Caco-2 (cell line): ENCODE data around the gene TTC14. TPM values are rescaled to one million over a fixed set of nuclear protein-coding genes. Genes with fewer than 3 reads are reported as not detected.

Source experiments
- BruUV-seq: library from RNA; stranded (reverse); fragments of 400-500 nt; replicated peaks from 2 replicates; lab custom pipeline; 2021; lab: Mats Ljungman, UMichigan
- CTCF ChIA-PET: fragments of 300-600 bp; sonication (Branson Sonifier 250); formaldehyde crosslinking; loops from one replicate; lab custom pipeline; 2022; ENCODE audit warnings: antibody characterized with exemption; lab: Charles Lee
- POLR2A ChIA-PET: fragments of 300-600 bp; sonication (Branson Sonifier 250); formaldehyde crosslinking; loops from one replicate; lab custom pipeline; 2022; ENCODE audit warnings: antibody characterized with exemption; lab: Charles Lee
- DNase-seq, 2 experiments: peaks; one replicate each; pipeline versions ENCODE4 v3.0.0 to v3.0.0-alpha.2; 2020 to 2022
- H3K27me3 ChIP-seq: replicated peaks from 2 replicates; pipeline ENCODE4 v1.6.0; 2011; ENCODE audit warnings: low read length; ENCODE audit not compliant: control insufficient read depth, insufficient read depth
- H3K36me3 ChIP-seq: 2 replicates; pipeline ENCODE4 v1.5.1; 2011; ENCODE audit warnings: low read length; ENCODE audit not compliant: control insufficient read depth, insufficient read depth
- H3K4me1 ChIP-seq: fragments of 250-450 bp; sonication (Bioruptor Pico); 2 replicates; pipeline ENCODE4 v1.5.1; 2020; ENCODE audit warnings: mild to moderate bottlenecking
- H3K4me3 ChIP-seq: 2 replicates; pipeline ENCODE4 v1.5.1; 2011; ENCODE audit warnings: low read depth, mild to moderate bottlenecking, control low read depth, low read length
- H3K9me3 ChIP-seq: fragments of 250-450 bp; sonication (Bioruptor Pico); 2 replicates; pipeline ENCODE4 v1.5.1; 2020; ENCODE audit warnings: mild to moderate bottlenecking, moderate library complexity
- H3K27ac Mint-ChIP-seq: one replicate; pipeline ENCODE4 v1.8.0; 2022; ENCODE audit warnings: mixed read lengths; ENCODE audit not compliant: unreplicated experiment
- H3K27me3 Mint-ChIP-seq: one replicate; pipeline ENCODE4 v1.8.0; 2022; ENCODE audit warnings: mixed read lengths; ENCODE audit not compliant: insufficient read depth, unreplicated experiment
- H3K36me3 Mint-ChIP-seq: one replicate; pipeline ENCODE4 v1.8.0; 2022; ENCODE audit warnings: mild to moderate bottlenecking, mixed read lengths; ENCODE audit not compliant: insufficient read depth, unreplicated experiment
- H3K4me1 Mint-ChIP-seq: one replicate; pipeline ENCODE4 v1.8.0; 2022; ENCODE audit warnings: low read depth, mixed read lengths; ENCODE audit not compliant: unreplicated experiment
- H3K4me3 Mint-ChIP-seq: one replicate; pipeline ENCODE4 v1.8.0; 2022; ENCODE audit warnings: mild to moderate bottlenecking, moderate library complexity, mixed read lengths; ENCODE audit not compliant: unreplicated experiment
- H3K9me3 Mint-ChIP-seq: one replicate; pipeline ENCODE4 v1.8.0; 2022; ENCODE audit warnings: mixed read lengths; ENCODE audit not compliant: unreplicated experiment
- CTCF ChIP-seq, 2 experiments: fragments of 200-600 bp in 1 of 2; IDR thresholded peaks; 1 replicate in 1 of 2; 2 replicates in 1 of 2; pipeline versions ENCODE4 v1.5.1 to v1.8.0; 2011 to 2022; ENCODE audit warnings: antibody characterized with exemption in 1 of 2, control low read depth in 1 of 2, inconsistent platforms in 1 of 2, low read depth in 1 of 2, low read length in 1 of 2, mild to moderate bottlenecking in 1 of 2, moderate library complexity in 1 of 2; ENCODE audit not compliant: insufficient read depth in 1 of 2, severe bottlenecking in 1 of 2, unreplicated experiment in 1 of 2
- intact Hi-C: fragments of 100-400 bp; cut with micrococcal nuclease; formaldehyde crosslinking; loops from one replicate; pipeline ENCODE4 v1.10.0; 2022; ENCODE audit not compliant: unreplicated experiment
- total RNA-seq: library from RNA; stranded (reverse); gene quantifications from 2 replicates; pipeline ENCODE4 v1.2.3, GENCODE V29; 2022

Gene TTC14
- total RNA-seq, 1 experiment from 2014 or later: 39.7 TPM

GRCh38 chr3:180624714-180625113 is 22.8 kb downstream of the TTC14 start:
- ChIA-PET POLR2A (no interaction called here), CTCF (no interaction called here)
- no peak overlapping the region for H3K4me3 Mint-ChIP-seq
- no peaks in the 10 kb centered on the region for H3K4me1 Mint-ChIP-seq
- peaks cover 8% of the 10 kb centered on the region for H3K27me3 Mint-ChIP-seq
- no peak for DNase-seq
- Histone ChIP-seq H3K4me3 (no peak overlapping the region), H3K9me3 (no peaks in the 10 kb centered on the region), H3K27me3 (no peaks in the 10 kb centered on the region), H3K4me1 (no peaks in the 10 kb centered on the region), H3K36me3 (no peaks in the 10 kb centered on the region)
- no peak overlapping the region for H3K27ac Mint-ChIP-seq
- H3K9me3 Mint-ChIP-seq: no peaks in the 10 kb centered on the region
- no TSS peak for BruUV-seq
- no peaks in the 10 kb centered on the region for H3K36me3 Mint-ChIP-seq
- intact Hi-C loops: no loop called here
- no peak for TF ChIP-seq CTCF (IDR thresholded peaks at IDR 0.05; ENCODE audit: insufficient read depth in 1 of 2, low read depth in 1 of 2, low read length in 1 of 2, severe bottlenecking in 1 of 2, unreplicated experiment in 1 of 2)

- ChIA-PET POLR2A (no interaction called here), CTCF (no interaction called here)
- Mint-ChIP-seq H3K27ac (no peak overlapping the region), H3K4me1 (no peaks in the 10 kb centered on the region), H3K9me3 (no peaks in the 10 kb centered on the region), H3K36me3 (no peaks in the 10 kb centered on the region), H3K27me3 (peaks cover 8% of the 10 kb centered on the region), H3K4me3 (no peak overlapping the region)
- no TSS peak for BruUV-seq
- intact Hi-C loops: no loop called here
- TF ChIP-seq CTCF (IDR thresholded peaks at IDR 0.05; ENCODE audit: insufficient read depth in 1 of 2, low read depth in 1 of 2, low read length in 1 of 2, severe bottlenecking in 1 of 2, unreplicated experiment in 1 of 2): no peak
- H3K36me3 ChIP-seq: no peaks in the 10 kb centered on the region
- no peaks in the 10 kb centered on the region for H3K27me3 ChIP-seq
- DNase-seq: no peak
- no peaks in the 10 kb centered on the region for H3K4me1 ChIP-seq
- no peaks in the 10 kb centered on the region for H3K9me3 ChIP-seq
- no peak overlapping the region for H3K4me3 ChIP-seq
Measured at GRCh38 chr3:180626844-180627243, 24.9 kb downstream of the TTC14 start.

- Mint-ChIP-seq H3K27ac (no peak overlapping the region), H3K4me1 (no peaks in the 10 kb centered on the region), H3K9me3 (no peaks in the 10 kb centered on the region), H3K27me3 (peaks cover 4% of the 10 kb centered on the region), H3K36me3 (no peaks in the 10 kb centered on the region), H3K4me3 (no peak overlapping the region)
- ChIA-PET POLR2A (no interaction called here), CTCF (no interaction called here)
- no peaks in the 10 kb centered on the region for H3K27me3 ChIP-seq
- TF ChIP-seq CTCF (IDR thresholded peaks at IDR 0.05; ENCODE audit: insufficient read depth in 1 of 2, low read depth in 1 of 2, low read length in 1 of 2, severe bottlenecking in 1 of 2, unreplicated experiment in 1 of 2): no peak
- no peak for DNase-seq
- H3K36me3 ChIP-seq: no peaks in the 10 kb centered on the region
- H3K9me3 ChIP-seq: no peaks in the 10 kb centered on the region
- no peaks in the 10 kb centered on the region for H3K4me1 ChIP-seq
- intact Hi-C loops: no loop called here
- H3K4me3 ChIP-seq: no peak overlapping the region
- no TSS peak for BruUV-seq
Measured at GRCh38 chr3:180630371-180630770, 28.4 kb downstream of the TTC14 start.
